Measurements from ENCODE around the gene SVIL.
A peak's percentile ranks its signal among the peaks of the same experiment; 100 is the strongest.

Gene SVIL

GRCh38 chr10:29426420-29426819, 208.4 kb downstream of the SVIL start:
- Mint-ChIP-seq H3K4me3 (no peak overlapping the region), H3K36me3 (ENCODE audit: low read depth) (peaks cover 30% of the 10 kb centered on the region), H3K9me3 (no peaks in the 10 kb centered on the region), H3K4me1 (ENCODE audit: low read depth) (no peaks in the 10 kb centered on the region), H3K27ac (no peak overlapping the region), H3K27me3 (no peaks in the 10 kb centered on the region)
- no peak for DNase-seq

- Mint-ChIP-seq H3K4me1 (ENCODE audit: low read depth) (no peaks in the 10 kb centered on the region), H3K27ac (no peak overlapping the region), H3K36me3 (ENCODE audit: low read depth) (peaks cover 48% of the 10 kb centered on the region), H3K9me3 (no peaks in the 10 kb centered on the region), H3K27me3 (no peaks in the 10 kb centered on the region), H3K4me3 (no peak overlapping the region)
- no peak for DNase-seq
These were observed 210.8 kb downstream of the SVIL start for GRCh38 chr10:29424017-29424416.

GRCh38 chr10:29420744-29421143, 214.0 kb downstream of the SVIL start:
- Mint-ChIP-seq H3K4me3 (no peak overlapping the region), H3K27ac (no peak overlapping the region), H3K27me3 (no peaks in the 10 kb centered on the region), H3K36me3 (ENCODE audit: low read depth) (peaks cover 65% of the 10 kb centered on the region), H3K9me3 (no peaks in the 10 kb centered on the region), H3K4me1 (ENCODE audit: low read depth) (no peaks in the 10 kb centered on the region)
- no peak for DNase-seq

GRCh38 chr10:29417324-29417723, 217.4 kb downstream of the SVIL start:
- no peak for DNase-seq
- Mint-ChIP-seq H3K4me3 (no peak overlapping the region), H3K36me3 (ENCODE audit: low read depth) (peaks cover 53% of the 10 kb centered on the region), H3K9me3 (no peaks in the 10 kb centered on the region), H3K27ac (no peak overlapping the region), H3K27me3 (no peaks in the 10 kb centered on the region), H3K4me1 (ENCODE audit: low read depth) (peaks cover 16% of the 10 kb centered on the region)

GRCh38 chr10:29415876-29416275, 218.9 kb downstream of the SVIL start:
- Mint-ChIP-seq H3K4me1 (ENCODE audit: low read depth) (peaks cover 26% of the 10 kb centered on the region), H3K27ac (no peak overlapping the region)
- no peak for DNase-seq

GRCh38 chr10:29414501-29414900, 220.3 kb downstream of the SVIL start:
- no peak for DNase-seq
- H3K36me3 Mint-ChIP-seq (ENCODE audit: low read depth), result peaks cover 34% of the 10 kb centered on the region
- no peak overlapping the region for H3K27ac Mint-ChIP-seq
- H3K9me3 Mint-ChIP-seq, result no peaks in the 10 kb centered on the region
- H3K4me1 Mint-ChIP-seq (ENCODE audit: low read depth), result peaks cover 32% of the 10 kb centered on the region
- no peak overlapping the region for H3K4me3 Mint-ChIP-seq
- H3K27me3 Mint-ChIP-seq, result no peaks in the 10 kb centered on the region

More at GRCh38 chr10:29415876-29416275, 218.9 kb downstream of the SVIL start:
- H3K4me3 Mint-ChIP-seq, result no peak overlapping the region
- H3K9me3 Mint-ChIP-seq, result no peaks in the 10 kb centered on the region
- H3K36me3 Mint-ChIP-seq (ENCODE audit: low read depth), result peaks cover 38% of the 10 kb centered on the region
- no peaks in the 10 kb centered on the region for H3K27me3 Mint-ChIP-seq

- Mint-ChIP-seq H3K27me3 (no peaks in the 10 kb centered on the region), H3K4me3 (no peak overlapping the region), H3K9me3 (peaks cover 3% of the 10 kb centered on the region), H3K27ac (no peak overlapping the region), H3K36me3 (ENCODE audit: low read depth) (peaks cover 28% of the 10 kb centered on the region), H3K4me1 (ENCODE audit: low read depth) (peaks cover 41% of the 10 kb centered on the region)
- DNase-seq, result no peak
These were observed 222.3 kb downstream of the SVIL start for GRCh38 chr10:29412485-29412884.

- Mint-ChIP-seq H3K27ac (no peak overlapping the region), H3K4me3 (no peak overlapping the region), H3K9me3 (peaks cover 3% of the 10 kb centered on the region), H3K36me3 (ENCODE audit: low read depth) (peaks cover 21% of the 10 kb centered on the region), H3K4me1 (ENCODE audit: low read depth) (peaks cover 41% of the 10 kb centered on the region), H3K27me3 (no peaks in the 10 kb centered on the region)
- DNase-seq, result no peak
These were observed 223.0 kb downstream of the SVIL start for GRCh38 chr10:29411666-29412315.

GRCh38 chr10:29409241-29410054, 225.3 kb downstream of the SVIL start:
- H3K27me3 Mint-ChIP-seq, result no peaks in the 10 kb centered on the region
- H3K4me3 Mint-ChIP-seq, result peak overlapping the region; percentile 93
- H3K36me3 Mint-ChIP-seq (ENCODE audit: low read depth), result peaks cover 10% of the 10 kb centered on the region
- H3K9me3 Mint-ChIP-seq, result peaks cover 3% of the 10 kb centered on the region
- DNase-seq, result peak; percentile 74
- H3K27ac Mint-ChIP-seq, result peak overlapping the region; percentile 88
- H3K4me1 Mint-ChIP-seq (ENCODE audit: low read depth), result peaks cover 37% of the 10 kb centered on the region

GRCh38 chr10:29408847-29409240, 225.9 kb downstream of the SVIL start:
- DNase-seq, result no peak
- Mint-ChIP-seq H3K36me3 (ENCODE audit: low read depth) (peaks cover 10% of the 10 kb centered on the region), H3K27me3 (no peaks in the 10 kb centered on the region), H3K4me3 (peak overlapping the region; percentile 93), H3K9me3 (peaks cover 3% of the 10 kb centered on the region), H3K4me1 (ENCODE audit: low read depth) (peaks cover 36% of the 10 kb centered on the region), H3K27ac (peak overlapping the region; percentile 88)
